Astrocyte (in vitro differentiated cells and primary cell): Measurements from ENCODE around the gene ANKMY2. TPM values are rescaled to one million over a fixed set of nuclear protein-coding genes. Genes with fewer than 3 reads are reported as not detected.
A peak's percentile ranks its signal among the peaks of the same experiment; 100 is the strongest.

Source experiments
- DNase-seq: peaks from one replicate; pipeline ENCODE4 v3.0.0-alpha.2; 2010; ENCODE audit warnings: low read depth
- FAIRE-seq: peaks from 2 replicates; lab custom pipeline; 2011; peaks lifted over from hg19 to GRCh38; lab: Jason Lieb, UNC
- H2AFZ ChIP-seq: 2 replicates; pipeline ENCODE4 v1.6.0; 2012; ENCODE audit warnings: low read depth, low read length, inconsistent platforms
- H3K27ac ChIP-seq: 2 replicates; pipeline ENCODE4 v1.5.1; 2011; ENCODE audit warnings: low read depth, low read length, inconsistent platforms
- H3K27me3 ChIP-seq: 2 replicates; pipeline ENCODE4 v1.6.0; 2011; ENCODE audit warnings: low read length, inconsistent platforms; ENCODE audit not compliant: insufficient read depth
- H3K36me3 ChIP-seq: 2 replicates; pipeline ENCODE4 v1.5.1; 2011; ENCODE audit warnings: low read length, inconsistent platforms; ENCODE audit not compliant: insufficient read depth
- H3K4me1 ChIP-seq: 2 replicates; pipeline ENCODE4 v1.5.1; 2011; ENCODE audit warnings: low read length, inconsistent platforms; ENCODE audit not compliant: insufficient read depth
- H3K4me2 ChIP-seq: 2 replicates; pipeline ENCODE4 v1.6.0; 2012; ENCODE audit warnings: low read length, inconsistent platforms
- H3K4me3 ChIP-seq: 2 replicates; pipeline ENCODE4 v1.5.1; 2011; ENCODE audit warnings: low read depth, mild to moderate bottlenecking, low read length, inconsistent platforms; ENCODE audit not compliant: insufficient read depth
- H3K79me2 ChIP-seq: 2 replicates; pipeline ENCODE4 v1.6.0; 2012; ENCODE audit warnings: mild to moderate bottlenecking, low read length, inconsistent platforms; ENCODE audit not compliant: insufficient read depth
- H3K9ac ChIP-seq: 2 replicates; pipeline ENCODE4 v1.6.0; 2012; ENCODE audit warnings: mild to moderate bottlenecking, low read length, inconsistent platforms
- H3K9me3 ChIP-seq: 2 replicates; pipeline ENCODE4 v1.5.1; 2012; ENCODE audit warnings: low read depth, mild to moderate bottlenecking, low read length, inconsistent platforms; ENCODE audit not compliant: insufficient read depth
- H4K20me1 ChIP-seq: 2 replicates; pipeline ENCODE4 v1.6.0; 2012; ENCODE audit warnings: low read length, inconsistent platforms; ENCODE audit not compliant: insufficient read depth
- H3K27ac Mint-ChIP-seq: one replicate; pipeline ENCODE4 v1.8.0; 2021; ENCODE audit warnings: mild to moderate bottlenecking, mixed read lengths; ENCODE audit not compliant: unreplicated experiment
- H3K27me3 Mint-ChIP-seq: one replicate; pipeline ENCODE4 v1.8.0; 2021; ENCODE audit warnings: low read depth, mixed read lengths; ENCODE audit not compliant: unreplicated experiment
- H3K36me3 Mint-ChIP-seq: one replicate; pipeline ENCODE4 v1.8.0; 2021; ENCODE audit warnings: low read depth, mixed read lengths; ENCODE audit not compliant: unreplicated experiment
- H3K4me1 Mint-ChIP-seq: one replicate; pipeline ENCODE4 v1.8.0; 2021; ENCODE audit warnings: low read depth, mixed read lengths; ENCODE audit not compliant: unreplicated experiment
- H3K4me3 Mint-ChIP-seq: one replicate; pipeline ENCODE4 v1.8.0; 2021; ENCODE audit warnings: mild to moderate bottlenecking, moderate library complexity, mixed read lengths; ENCODE audit not compliant: unreplicated experiment
- H3K9me3 Mint-ChIP-seq: one replicate; pipeline ENCODE4 v1.8.0; 2021; ENCODE audit warnings: mild to moderate bottlenecking, mixed read lengths; ENCODE audit not compliant: unreplicated experiment
- CTCF ChIP-seq: IDR thresholded peaks from 2 replicates; pipeline ENCODE4 v1.5.1; 2011; ENCODE audit warnings: low read depth, mild to moderate bottlenecking, inconsistent platforms, low read length, moderate library complexity; ENCODE audit not compliant: insufficient read depth
- EZH2 ChIP-seq: IDR thresholded peaks from 2 replicates; pipeline ENCODE4 v1.6.1; 2012; ENCODE audit warnings: mild to moderate bottlenecking, low read length, inconsistent platforms; ENCODE audit not compliant: insufficient read depth
- total RNA-seq: library from RNA; stranded (reverse); gene quantifications from 2 replicates; pipeline ENCODE4 v1.2.1, GENCODE V29; 2021

ANKMY2 gene
- total RNA-seq, 1 donor from 2014 or later, result 21.9 TPM

- Mint-ChIP-seq H3K36me3 (peaks cover 5% of the 10 kb centered on the region), H3K27ac (no peak overlapping the region), H3K27me3 (no peaks in the 10 kb centered on the region), H3K4me1 (no peaks in the 10 kb centered on the region), H3K9me3 (no peaks in the 10 kb centered on the region), H3K4me3 (no peak overlapping the region)
- no peak overlapping the region for H3K4me3 ChIP-seq
- no peak overlapping the region for H2AFZ ChIP-seq
- H3K9ac ChIP-seq, result no peak overlapping the region
- no peak overlapping the region for H3K27ac ChIP-seq
- H3K9me3 ChIP-seq, result no peaks in the 10 kb centered on the region
- H3K36me3 ChIP-seq, result peaks cover 4% of the 10 kb centered on the region
- FAIRE-seq, result no peak
- DNase-seq, result no peak
- no peaks in the 10 kb centered on the region for H3K79me2 ChIP-seq
- TF ChIP-seq EZH2, result no peak
- no peak for TF ChIP-seq CTCF
- no peaks in the 10 kb centered on the region for H3K4me1 ChIP-seq
- H4K20me1 ChIP-seq, result no peaks in the 10 kb centered on the region
- H3K27me3 ChIP-seq, result no peaks in the 10 kb centered on the region
- no peak overlapping the region for H3K4me2 ChIP-seq
Measured at GRCh38 chr7:16627236-16627635, 18.3 kb downstream of the ANKMY2 start.

GRCh38 chr7:16626388-16626787, 19.2 kb downstream of the ANKMY2 start:
- FAIRE-seq, result no peak
- no peak for DNase-seq
- H2AFZ ChIP-seq, result no peak overlapping the region
- H3K4me3 ChIP-seq, result no peak overlapping the region
- H4K20me1 ChIP-seq, result no peaks in the 10 kb centered on the region
- Mint-ChIP-seq H3K4me3 (no peak overlapping the region), H3K27me3 (no peaks in the 10 kb centered on the region), H3K4me1 (no peaks in the 10 kb centered on the region), H3K9me3 (no peaks in the 10 kb centered on the region), H3K27ac (no peak overlapping the region), H3K36me3 (peaks cover 7% of the 10 kb centered on the region)
- no peak overlapping the region for H3K4me2 ChIP-seq
- TF ChIP-seq CTCF, result no peak
- no peak for TF ChIP-seq EZH2
- no peak overlapping the region for H3K9ac ChIP-seq
- no peaks in the 10 kb centered on the region for H3K27me3 ChIP-seq
- no peaks in the 10 kb centered on the region for H3K9me3 ChIP-seq
- no peak overlapping the region for H3K27ac ChIP-seq
- H3K79me2 ChIP-seq, result no peaks in the 10 kb centered on the region
- H3K4me1 ChIP-seq, result no peaks in the 10 kb centered on the region
- peaks cover 4% of the 10 kb centered on the region for H3K36me3 ChIP-seq

- no peaks in the 10 kb centered on the region for H3K27me3 ChIP-seq
- DNase-seq, result peak; percentile 41
- no peak overlapping the region for H3K4me2 ChIP-seq
- H3K79me2 ChIP-seq, result no peaks in the 10 kb centered on the region
- no peaks in the 10 kb centered on the region for H3K27me3 Mint-ChIP-seq
- H3K4me3 ChIP-seq, result no peak overlapping the region
- peaks cover 11% of the 10 kb centered on the region for H3K4me1 Mint-ChIP-seq
- no peak overlapping the region for H3K9ac ChIP-seq
- H3K9me3 Mint-ChIP-seq, result no peaks in the 10 kb centered on the region
- H3K9me3 ChIP-seq, result no peaks in the 10 kb centered on the region
- FAIRE-seq, result no peak
- H3K36me3 Mint-ChIP-seq, result peaks cover 20% of the 10 kb centered on the region
- no peak overlapping the region for H3K27ac Mint-ChIP-seq
- no peak overlapping the region for H3K27ac ChIP-seq
- peaks cover 4% of the 10 kb centered on the region for H3K36me3 ChIP-seq
- no peak overlapping the region for H2AFZ ChIP-seq
- H3K4me3 Mint-ChIP-seq, result no peak overlapping the region
- H3K4me1 ChIP-seq, result no peaks in the 10 kb centered on the region
- no peaks in the 10 kb centered on the region for H4K20me1 ChIP-seq
- TF ChIP-seq EZH2, result no peak
- no peak for TF ChIP-seq CTCF
Measured at GRCh38 chr7:16619979-16620408, 25.6 kb downstream of the ANKMY2 start.
